ENCODE results near the gene ST6GAL1. TPM values are rescaled to one million over a fixed set of nuclear protein-coding genes. Genes with fewer than 3 reads are reported as not detected.

Gene ST6GAL1
- total RNA-seq, 6 experiments from 2014 or later = 389 to 574 (median 483) TPM

GRCh38 chr3:187026317-187026670 lies 96.0 kb downstream of the ST6GAL1 start:
- ATAC-seq = peak in 1 of 4 donors; percentile 19
- H3K36me3 ChIP-seq = no peaks in the 10 kb centered on the region
- no peak overlapping the region for H3K4me3 ChIP-seq
- no peak for DNase-seq
- H3K27ac ChIP-seq = no peak overlapping the region
- TF ChIP-seq, protein P1, sequence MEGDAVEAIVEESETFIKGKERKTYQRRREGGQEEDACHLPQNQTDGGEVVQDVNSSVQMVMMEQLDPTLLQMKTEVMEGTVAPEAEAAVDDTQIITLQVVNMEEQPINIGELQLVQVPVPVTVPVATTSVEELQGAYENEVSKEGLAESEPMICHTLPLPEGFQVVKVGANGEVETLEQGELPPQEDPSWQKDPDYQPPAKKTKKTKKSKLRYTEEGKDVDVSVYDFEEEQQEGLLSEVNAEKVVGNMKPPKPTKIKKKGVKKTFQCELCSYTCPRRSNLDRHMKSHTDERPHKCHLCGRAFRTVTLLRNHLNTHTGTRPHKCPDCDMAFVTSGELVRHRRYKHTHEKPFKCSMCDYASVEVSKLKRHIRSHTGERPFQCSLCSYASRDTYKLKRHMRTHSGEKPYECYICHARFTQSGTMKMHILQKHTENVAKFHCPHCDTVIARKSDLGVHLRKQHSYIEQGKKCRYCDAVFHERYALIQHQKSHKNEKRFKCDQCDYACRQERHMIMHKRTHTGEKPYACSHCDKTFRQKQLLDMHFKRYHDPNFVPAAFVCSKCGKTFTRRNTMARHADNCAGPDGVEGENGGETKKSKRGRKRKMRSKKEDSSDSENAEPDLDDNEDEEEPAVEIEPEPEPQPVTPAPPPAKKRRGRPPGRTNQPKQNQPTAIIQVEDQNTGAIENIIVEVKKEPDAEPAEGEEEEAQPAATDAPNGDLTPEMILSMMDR (IDR thresholded peaks at IDR 0.05) = no peak
- no peak for TF ChIP-seq POLR2A (IDR thresholded peaks at IDR 0.05)
- WGBS (ENCODE audit: insufficient coverage, low coverage, low lambda C conversion rate, missing lambda C conversion rate) = 78% methylated on average over 1 of the region's 2 CpGs
- no peaks in the 10 kb centered on the region for H3K27me3 ChIP-seq
- intact Hi-C loops (cut with DNase I) = no loop called here
- no peaks in the 10 kb centered on the region for H3K9me3 ChIP-seq
- peaks cover 0 to 3% (median 0%) of the 10 kb centered on the region in 4 donors for H3K4me1 ChIP-seq

GRCh38 chr3:187027531-187028278 lies 97.4 kb downstream of the ST6GAL1 start:
- 71% methylated on average over 8 of the region's 8 CpGs for WGBS (ENCODE audit: insufficient coverage, low coverage, low lambda C conversion rate, missing lambda C conversion rate)
- peak in 3 of 4 donors; percentile 11 to 37 (median 23) for ATAC-seq
- intact Hi-C loops (cut with DNase I) = no loop called here

DNA sequence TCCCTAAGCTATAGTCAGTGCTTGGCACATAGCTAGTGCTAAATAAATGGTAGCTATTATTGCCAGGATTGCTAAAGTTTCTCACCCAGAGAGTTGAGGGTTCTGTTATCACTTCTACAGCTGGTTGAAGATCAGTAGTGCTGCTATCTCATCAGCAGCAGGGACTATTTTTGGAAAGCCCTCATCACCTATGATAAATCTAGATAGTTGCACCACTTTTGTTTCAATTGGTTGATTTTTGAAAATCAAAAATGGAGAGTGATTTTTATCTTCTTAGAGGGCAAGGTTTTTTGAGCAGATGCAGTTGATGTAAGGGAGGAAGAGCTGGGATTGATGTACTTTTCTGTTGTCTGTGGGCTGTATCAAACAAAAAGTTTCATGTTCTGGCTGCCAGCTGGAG lies 101.6 kb downstream of the ST6GAL1 start:
- Histone ChIP-seq H3K27me3 (no peaks in the 10 kb centered on the region), H3K4me1 (peaks cover 0 to 3% (median 0%) of the 10 kb centered on the region in 4 donors), H3K9me3 (no peaks in the 10 kb centered on the region), H3K4me3 (no peak overlapping the region), H3K36me3 (no peaks in the 10 kb centered on the region), H3K27ac (no peak overlapping the region)
- intact Hi-C loops (cut with DNase I) = no loop called here
- ATAC-seq (no peak), DNase-seq (no peak)
- no peak for TF ChIP-seq POLR2A (IDR thresholded peaks at IDR 0.05)
- TF ChIP-seq, protein P1 (IDR thresholded peaks at IDR 0.05) = no peak

More at GRCh38 chr3:187027531-187028278, 97.4 kb downstream of the ST6GAL1 start:
- no peak for DNase-seq
- no peak for TF ChIP-seq POLR2A (IDR thresholded peaks at IDR 0.05)
- TF ChIP-seq, protein P1 (IDR thresholded peaks at IDR 0.05) = no peak
- H3K4me3 ChIP-seq = no peak overlapping the region
- no peaks in the 10 kb centered on the region for H3K27me3 ChIP-seq
- H3K27ac ChIP-seq = no peak overlapping the region
- H3K4me1 ChIP-seq = peaks cover 0 to 3% (median 0%) of the 10 kb centered on the region in 4 donors
- no peaks in the 10 kb centered on the region for H3K36me3 ChIP-seq
- no peaks in the 10 kb centered on the region for H3K9me3 ChIP-seq

DNA sequence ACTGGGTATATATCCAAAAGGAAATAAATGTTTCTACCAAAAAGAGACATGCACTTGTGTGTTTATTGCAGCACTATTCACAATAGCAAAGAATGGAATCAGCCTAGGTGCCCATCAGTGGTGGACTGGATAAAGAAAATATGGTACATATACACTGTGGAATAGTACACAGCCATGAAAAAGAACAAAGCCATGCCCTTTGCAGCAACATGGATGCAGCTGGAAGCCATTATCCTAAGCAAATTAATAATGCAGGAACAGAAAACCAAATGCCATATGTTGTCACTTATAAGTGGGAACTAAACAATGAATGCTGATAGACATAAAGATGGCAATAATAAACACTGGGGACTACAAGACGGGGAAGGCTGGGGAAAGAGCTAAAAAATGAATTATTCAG lies 106.1 kb downstream of the ST6GAL1 start:
- no peak overlapping the region for H3K27ac ChIP-seq
- H3K9me3 ChIP-seq = no peaks in the 10 kb centered on the region
- H3K4me1 ChIP-seq = peaks cover 0 to 7% (median 0%) of the 10 kb centered on the region in 4 donors
- H3K4me3 ChIP-seq = no peak overlapping the region
- ATAC-seq = no peak
- intact Hi-C loops (cut with DNase I) = no loop called here
- DNase-seq = no peak
- WGBS (ENCODE audit: insufficient coverage, low coverage, low lambda C conversion rate, missing lambda C conversion rate) = 89% methylated on average over 1 of the region's 1 CpG
- TF ChIP-seq, protein P1 (IDR thresholded peaks at IDR 0.05) = no peak
- TF ChIP-seq POLR2A (IDR thresholded peaks at IDR 0.05) = no peak
- H3K27me3 ChIP-seq = no peaks in the 10 kb centered on the region
- H3K36me3 ChIP-seq = no peaks in the 10 kb centered on the region
